Chondrocyte (in vitro differentiated cells): ENCODE results near the gene CDH6. TPM values are rescaled to one million over a fixed set of nuclear protein-coding genes. Genes with fewer than 3 reads are reported as not detected.

Experiments used
- DNase-seq: peaks from one replicate; pipeline ENCODE4 v3.0.0; 2021; ENCODE audit warnings: mixed read lengths, low spot score
- H3K27ac Mint-ChIP-seq: one replicate; pipeline ENCODE4 v1.8.0; 2021; ENCODE audit warnings: mild to moderate bottlenecking, moderate library complexity, mixed read lengths; ENCODE audit not compliant: unreplicated experiment
- H3K27me3 Mint-ChIP-seq: 2 replicates; pipeline ENCODE4 v1.8.0; 2021; ENCODE audit warnings: low read depth, mixed read lengths
- H3K36me3 Mint-ChIP-seq: 2 replicates; pipeline ENCODE4 v1.8.0; 2021; ENCODE audit warnings: low read depth, mixed read lengths
- H3K4me1 Mint-ChIP-seq: 2 replicates; pipeline ENCODE4 v1.8.0; 2021; ENCODE audit warnings: low read depth, mild to moderate bottlenecking, mixed read lengths
- H3K4me3 Mint-ChIP-seq: one replicate; pipeline ENCODE4 v1.8.0; 2021; ENCODE audit warnings: mild to moderate bottlenecking, moderate library complexity, mixed read lengths; ENCODE audit not compliant: unreplicated experiment
- H3K9me3 Mint-ChIP-seq: 2 replicates; pipeline ENCODE4 v1.8.0; 2021; ENCODE audit warnings: low read depth, mixed read lengths
- CTCF ChIP-seq: fragments of 200-600 bp; sonication (generic); IDR thresholded peaks from 2 replicates; pipeline ENCODE4 v1.5.0; 2021; ENCODE audit warnings: antibody characterized with exemption, mild to moderate bottlenecking, moderate library complexity
- total RNA-seq: library from RNA; stranded (reverse); gene quantifications from 3 replicates; pipeline ENCODE4 v1.2.1, GENCODE V29; 2021

Gene CDH6
- total RNA-seq, 1 donor from 2014 or later, result 50.7 TPM

GRCh38 chr5:31329715-31330114 is 136.2 kb downstream of the CDH6 start:
- peaks cover 8% of the 10 kb centered on the region for H3K4me1 Mint-ChIP-seq
- H3K9me3 Mint-ChIP-seq, result no peaks in the 10 kb centered on the region
- no peak for DNase-seq
- no peaks in the 10 kb centered on the region for H3K36me3 Mint-ChIP-seq
- no peak overlapping the region for H3K4me3 Mint-ChIP-seq
- H3K27me3 Mint-ChIP-seq, result no peaks in the 10 kb centered on the region
- no peak for TF ChIP-seq CTCF
- H3K27ac Mint-ChIP-seq, result no peak overlapping the region

GRCh38 chr5:31332160-31332559 is 138.7 kb downstream of the CDH6 start:
- no peak for DNase-seq
- Mint-ChIP-seq H3K4me1 (peaks cover 8% of the 10 kb centered on the region), H3K27ac (no peak overlapping the region), H3K27me3 (no peaks in the 10 kb centered on the region), H3K4me3 (no peak overlapping the region), H3K36me3 (no peaks in the 10 kb centered on the region), H3K9me3 (no peaks in the 10 kb centered on the region)
- no peak for TF ChIP-seq CTCF

DNA sequence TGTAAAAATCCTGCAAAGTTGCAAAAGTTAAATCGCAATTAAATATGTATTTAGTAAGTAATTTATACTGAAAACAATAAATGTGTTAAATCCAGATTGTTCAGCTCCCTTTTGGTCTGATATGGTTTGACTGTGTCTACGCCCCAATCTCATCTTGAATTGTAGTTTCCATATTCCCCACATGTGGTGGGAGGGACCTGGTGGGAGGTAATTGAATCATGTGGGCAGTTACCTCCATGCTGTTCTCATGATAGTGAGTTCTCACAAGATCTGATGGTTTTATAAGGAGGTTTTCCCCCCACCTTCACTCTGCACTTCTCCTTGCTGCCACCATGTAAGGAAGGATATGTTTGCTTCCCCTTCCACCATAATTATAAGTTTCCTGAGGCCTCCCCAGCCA is 140.0 kb downstream of the CDH6 start:
- no peak for TF ChIP-seq CTCF
- Mint-ChIP-seq H3K4me1 (peaks cover 8% of the 10 kb centered on the region), H3K4me3 (no peak overlapping the region), H3K27me3 (no peaks in the 10 kb centered on the region), H3K36me3 (no peaks in the 10 kb centered on the region), H3K9me3 (no peaks in the 10 kb centered on the region), H3K27ac (no peak overlapping the region)
- no peak for DNase-seq

GRCh38 chr5:31334061-31334860 is 140.8 kb downstream of the CDH6 start:
- Mint-ChIP-seq H3K36me3 (no peaks in the 10 kb centered on the region), H3K9me3 (no peaks in the 10 kb centered on the region), H3K27ac (no peak overlapping the region), H3K27me3 (no peaks in the 10 kb centered on the region), H3K4me1 (peaks cover 8% of the 10 kb centered on the region), H3K4me3 (no peak overlapping the region)
- no peak for TF ChIP-seq CTCF
- no peak for DNase-seq

DNA sequence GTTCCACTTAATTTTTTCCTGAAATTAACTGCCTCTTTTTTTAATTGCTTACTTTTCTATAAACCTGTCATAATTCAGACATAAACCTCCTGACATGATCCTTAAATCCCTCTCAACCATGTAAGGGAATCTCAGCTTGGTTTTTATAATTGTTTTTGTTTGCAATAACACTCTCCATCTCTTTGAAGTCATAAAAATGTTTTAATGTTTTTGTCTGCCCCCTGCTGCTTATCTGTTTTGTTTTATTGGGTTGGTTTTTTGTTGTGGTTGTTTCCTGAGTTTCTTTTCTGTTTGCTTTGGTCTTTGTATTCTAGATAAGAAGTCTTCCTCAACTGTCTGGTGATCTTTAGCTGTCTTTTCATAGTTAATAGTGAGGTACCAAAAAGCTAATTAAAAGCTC is 142.0 kb downstream of the CDH6 start:
- Mint-ChIP-seq H3K27me3 (no peaks in the 10 kb centered on the region), H3K4me1 (peaks cover 8% of the 10 kb centered on the region), H3K27ac (no peak overlapping the region), H3K36me3 (no peaks in the 10 kb centered on the region), H3K4me3 (no peak overlapping the region), H3K9me3 (no peaks in the 10 kb centered on the region)
- DNase-seq, result no peak
- no peak for TF ChIP-seq CTCF
